Upper lobe of right lung (tissue), 1 donor: ENCODE results near the gene GRPEL1. TPM values are rescaled to one million over a fixed set of nuclear protein-coding genes. Genes with fewer than 3 reads are reported as not detected.
A peak's percentile ranks its signal among the peaks of the same experiment; 100 is the strongest.
"Not testable (repeated sequence)": the region's sequence is repeated elsewhere in the genome, so short reads cannot be mapped to it uniquely, and the experiment has no call there.

Experiments
- ATAC-seq: fragments of 200-7000 bp; cut with Tn5 transposase; one replicate; pipeline ENCODE4 v1.9.1; 2020; ENCODE audit warnings: mild to moderate bottlenecking, moderate library complexity
- DNase-seq: peaks from one replicate; pipeline ENCODE4 v3.0.0-alpha.2; 2020
- H3K27ac ChIP-seq: fragments of 200-600 bp; one replicate; pipeline ENCODE4 v1.8.0; 2022
- H3K27me3 ChIP-seq: fragments of 200-600 bp; one replicate; pipeline ENCODE4 v1.8.0; 2022; ENCODE audit warnings: mild to moderate bottlenecking
- H3K36me3 ChIP-seq: fragments of 200-600 bp; one replicate; pipeline ENCODE4 v1.8.0; 2022
- H3K4me1 ChIP-seq: fragments of 200-600 bp; one replicate; pipeline ENCODE4 v1.8.0; 2022
- H3K4me3 ChIP-seq: fragments of 200-600 bp; one replicate; pipeline ENCODE4 v1.8.0; 2022; ENCODE audit warnings: mild to moderate bottlenecking
- H3K9me3 ChIP-seq: fragments of 200-600 bp; one replicate; pipeline ENCODE4 v1.8.0; 2022
- intact Hi-C: fragments of 100-400 bp; cut with DNase I; formaldehyde crosslinking; loops from one replicate; pipeline ENCODE4 v1.11.0; 2022
- total RNA-seq: library from RNA; stranded (reverse); fragmentation: NEBNext Ultra II Directional; extraction: Animal tissue kit (Norgen Biotek cat#: 25700); gene quantifications from one replicate; pipeline ENCODE4 v1.2.1, GENCODE V29; 2021
- TF ChIP-seq, protein P1 (sequence below): fragments of 200-600 bp; IDR thresholded peaks from one replicate; pipeline ENCODE4 v1.8.0; 2022; ENCODE audit warnings: antibody characterized with exemption
- donor health status: DM: no; HTN: yes; CAD: no; lungs with severe emphysema.

The GRPEL1 gene
- total RNA-seq, 1 donor from 2014 or later = 27.8 TPM

DNA sequence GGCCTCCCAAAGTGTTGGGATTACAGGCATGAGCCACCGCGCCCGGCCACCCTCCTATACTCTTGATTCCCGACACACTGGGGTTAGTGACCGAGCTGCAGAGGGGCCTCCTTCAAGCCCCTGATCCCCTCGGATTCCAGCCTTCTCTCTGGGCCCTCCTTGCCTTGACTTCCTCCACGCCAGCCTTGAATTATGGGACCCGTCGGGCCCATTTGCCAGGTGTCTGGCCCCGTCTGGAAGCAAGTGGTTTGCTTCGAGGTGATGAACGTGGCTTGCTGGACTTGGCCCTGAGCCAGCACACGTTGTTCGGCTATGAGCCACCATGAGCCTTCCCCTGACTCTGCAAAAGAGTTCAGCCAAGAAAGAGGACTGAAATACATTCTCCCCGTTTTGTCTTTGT lies 37.4 kb upstream of the GRPEL1 start:
- Histone ChIP-seq H3K27ac (no peak overlapping the region), H3K4me1 (peaks cover 21% of the 10 kb centered on the region), H3K36me3 (no peaks in the 10 kb centered on the region), H3K4me3 (no peak overlapping the region), H3K27me3 (no peaks in the 10 kb centered on the region), H3K9me3 (no peaks in the 10 kb centered on the region)
- no peak for DNase-seq
- ATAC-seq = no peak
- TF ChIP-seq, protein P1, sequence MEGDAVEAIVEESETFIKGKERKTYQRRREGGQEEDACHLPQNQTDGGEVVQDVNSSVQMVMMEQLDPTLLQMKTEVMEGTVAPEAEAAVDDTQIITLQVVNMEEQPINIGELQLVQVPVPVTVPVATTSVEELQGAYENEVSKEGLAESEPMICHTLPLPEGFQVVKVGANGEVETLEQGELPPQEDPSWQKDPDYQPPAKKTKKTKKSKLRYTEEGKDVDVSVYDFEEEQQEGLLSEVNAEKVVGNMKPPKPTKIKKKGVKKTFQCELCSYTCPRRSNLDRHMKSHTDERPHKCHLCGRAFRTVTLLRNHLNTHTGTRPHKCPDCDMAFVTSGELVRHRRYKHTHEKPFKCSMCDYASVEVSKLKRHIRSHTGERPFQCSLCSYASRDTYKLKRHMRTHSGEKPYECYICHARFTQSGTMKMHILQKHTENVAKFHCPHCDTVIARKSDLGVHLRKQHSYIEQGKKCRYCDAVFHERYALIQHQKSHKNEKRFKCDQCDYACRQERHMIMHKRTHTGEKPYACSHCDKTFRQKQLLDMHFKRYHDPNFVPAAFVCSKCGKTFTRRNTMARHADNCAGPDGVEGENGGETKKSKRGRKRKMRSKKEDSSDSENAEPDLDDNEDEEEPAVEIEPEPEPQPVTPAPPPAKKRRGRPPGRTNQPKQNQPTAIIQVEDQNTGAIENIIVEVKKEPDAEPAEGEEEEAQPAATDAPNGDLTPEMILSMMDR = no peak
- intact Hi-C loops = no loop called here

DNA sequence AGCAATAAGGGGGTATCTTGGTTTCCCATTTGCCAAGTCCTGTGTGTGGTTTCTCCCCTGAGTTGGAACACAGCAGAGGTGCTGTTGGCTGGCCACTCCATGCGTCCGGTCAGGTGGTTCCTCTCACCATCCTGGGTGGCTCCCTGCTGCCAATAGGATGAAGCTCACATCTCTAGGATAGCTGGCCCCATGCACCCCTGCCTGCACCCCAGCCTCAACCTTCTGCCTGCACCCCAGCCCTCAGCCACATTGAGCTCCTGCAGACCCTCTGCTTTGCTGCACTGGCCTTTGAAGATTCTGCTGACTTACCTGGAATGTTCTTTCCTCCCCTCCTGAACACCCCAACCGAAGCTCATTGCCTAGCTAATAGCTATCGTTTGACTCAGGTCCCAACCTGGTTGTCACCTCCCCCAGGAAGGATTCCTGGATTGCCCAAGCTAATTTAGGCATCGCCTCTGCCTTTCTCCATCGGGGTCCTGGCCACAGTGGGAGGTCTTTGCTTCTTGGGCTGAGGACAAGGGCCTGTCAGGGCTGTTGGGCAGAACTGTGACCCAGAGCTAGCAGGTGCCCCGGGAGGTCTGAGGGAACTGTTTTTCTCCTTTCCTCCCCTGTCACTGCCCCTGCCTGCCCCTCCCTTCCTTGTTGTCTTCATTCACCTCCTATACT lies 36.6 kb upstream of the GRPEL1 start:
- DNase-seq (no peak), ATAC-seq (no peak)
- Histone ChIP-seq H3K4me3 (no peak overlapping the region), H3K9me3 (no peaks in the 10 kb centered on the region), H3K4me1 (peaks cover 21% of the 10 kb centered on the region), H3K27ac (no peak overlapping the region), H3K27me3 (no peaks in the 10 kb centered on the region), H3K36me3 (no peaks in the 10 kb centered on the region)
- intact Hi-C loops = no loop called here
- TF ChIP-seq, protein P1 = no peak

GRCh38 chr4:7103607-7104365 lies 35.9 kb upstream of the GRPEL1 start:
- H3K36me3 ChIP-seq = no peaks in the 10 kb centered on the region
- H3K4me1 ChIP-seq = peaks cover 21% of the 10 kb centered on the region
- H3K27me3 ChIP-seq = no peaks in the 10 kb centered on the region
- no peaks in the 10 kb centered on the region for H3K9me3 ChIP-seq
- ATAC-seq (peak; percentile 40), DNase-seq (peak; percentile 80)
- TF ChIP-seq, protein P1 = no peak
- peak overlapping the region; percentile 74 for H3K27ac ChIP-seq
- intact Hi-C loops = no loop called here
- H3K4me3 ChIP-seq = peak overlapping the region; percentile 72

- intact Hi-C loops = no loop called here
- peak overlapping the region; percentile 72 for H3K4me3 ChIP-seq
- no peaks in the 10 kb centered on the region for H3K9me3 ChIP-seq
- TF ChIP-seq, protein P1 = no peak
- ATAC-seq (peak; percentile 94), DNase-seq (peak; percentile 95)
- peak overlapping the region; percentile 74 for H3K27ac ChIP-seq
- no peaks in the 10 kb centered on the region for H3K27me3 ChIP-seq
- H3K4me1 ChIP-seq = peaks cover 21% of the 10 kb centered on the region
- no peaks in the 10 kb centered on the region for H3K36me3 ChIP-seq
Measured at GRCh38 chr4:7103031-7103606, 35.3 kb upstream of the GRPEL1 start.

DNA sequence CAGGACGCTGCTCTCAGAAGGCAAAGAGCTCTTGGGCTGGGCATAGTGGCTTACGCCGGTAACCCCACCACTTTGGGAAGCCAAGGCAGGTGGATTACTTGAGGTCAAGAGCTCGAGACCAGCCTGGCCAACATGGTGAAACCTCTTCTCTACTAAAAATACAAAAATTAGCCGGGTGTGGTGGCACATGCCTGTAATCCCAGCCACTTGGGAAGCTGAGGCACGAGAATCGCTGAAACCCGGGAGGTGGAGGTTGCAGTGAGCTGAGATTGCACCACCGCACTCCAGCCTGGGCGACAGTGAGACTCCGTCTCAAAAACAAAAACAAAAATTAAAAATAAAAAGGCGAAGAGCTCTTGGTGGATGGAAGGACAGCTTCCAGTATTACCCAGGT lies 34.6 kb upstream of the GRPEL1 start:
- H3K36me3 ChIP-seq, H3K9me3 ChIP-seq, H3K27me3 ChIP-seq, ATAC-seq, DNase-seq, intact Hi-C loops: not testable (repeated sequence)
- Histone ChIP-seq H3K27ac (peak overlapping the region; percentile 74), H3K4me3 (peak overlapping the region; percentile 72), H3K4me1 (peaks cover 21% of the 10 kb centered on the region)
